HepG2 (cell line): ENCODE measurements around the gene GREM1. TPM values are rescaled to one million over a fixed set of nuclear protein-coding genes. Genes with fewer than 3 reads are reported as not detected.
A peak's percentile ranks its signal among the peaks of the same experiment; 100 is the strongest.

ENCODE experiments used
- ATAC-seq: fragments of 200-7000 bp; cut with Tn5 transposase; 3 replicates; pipeline ENCODE4 v1.9.1; 2020; ENCODE audit warnings: mild to moderate bottlenecking, moderate library complexity
- BruUV-seq: library from RNA; stranded (reverse); fragments of 400-500 nt; replicated peaks from 2 replicates; lab custom pipeline; 2021; lab: Mats Ljungman, UMichigan
- CTCF ChIA-PET: fragments of 300-600 bp; formaldehyde crosslinking; extraction: SDS; loops from one replicate; lab custom pipeline; 2021; ENCODE audit warnings: low total read pairs, inconsistent platforms, low intra/inter-chr PET ratio; lab: Yijun Ruan, JAX
- POLR2A ChIA-PET: fragments of 350-600 bp; sonication (Branson Sonifier 250); formaldehyde crosslinking; loops from one replicate; lab custom pipeline; 2020; ENCODE audit warnings: antibody characterized with exemption, inconsistent platforms; lab: Yijun Ruan, JAX
- DNase-seq: peaks from one replicate; pipeline ENCODE4 v3.0.0-alpha.2; 2015; ENCODE audit warnings: low spot score
- FAIRE-seq: peaks from 3 replicates; lab custom pipeline; 2011; peaks lifted over from hg19 to GRCh38; lab: Jason Lieb, UNC
- H2AFZ ChIP-seq: one replicate; pipeline ENCODE4 v1.6.1; 2011; ENCODE audit warnings: low read length, inconsistent platforms
- H3K27ac ChIP-seq: fragments of 300-600 bp; 3 replicates; pipeline ENCODE4 v1.8.0; 2011; ENCODE audit warnings: mixed run types, mild to moderate bottlenecking, mixed read lengths, low read length, inconsistent platforms; ENCODE audit not compliant: insufficient read depth; ENCODE audit errors: extremely low read length
- H3K27me3 ChIP-seq, 2 experiments: fragments of 200-600 bp in 1 of 2; 2 replicates in 1 of 2; 3 replicates in 1 of 2; pipeline versions ENCODE4 v1.6.0 to v1.8.0; 2011; ENCODE audit warnings: low read length in 2 of 2, mild to moderate bottlenecking in 2 of 2, moderate library complexity in 2 of 2, inconsistent platforms in 1 of 2; ENCODE audit not compliant: insufficient read depth in 2 of 2, control insufficient read depth in 1 of 2
- H3K36me3 ChIP-seq, 2 experiments: fragments of 200-600 bp in 1 of 2; replicated peaks in 1 of 2; 2 replicates in 1 of 2; 3 replicates in 1 of 2; pipeline versions ENCODE4 v1.5.1 to v1.8.0; 2011; ENCODE audit warnings: low read length in 2 of 2, inconsistent platforms in 1 of 2; ENCODE audit not compliant: insufficient read depth in 2 of 2, control insufficient read depth in 1 of 2
- H3K4me1 ChIP-seq: 2 replicates; pipeline ENCODE4 v1.5.1; 2012; ENCODE audit warnings: low read length, inconsistent platforms; ENCODE audit not compliant: insufficient read depth
- H3K4me2 ChIP-seq: 2 replicates; pipeline ENCODE4 v1.6.0; 2011; ENCODE audit warnings: low read depth, low read length, inconsistent platforms
- H3K4me3 ChIP-seq, 3 experiments: fragments of 200-600 bp in 1 of 3; sonication (generic), shearing (Covaris generic) in 1 of 3; replicated peaks in 1 of 3; 2 replicates each; pipeline ENCODE4 v1.5.1; 2011 to 2016; ENCODE audit warnings: low read length in 3 of 3, inconsistent platforms in 2 of 3, low read depth in 2 of 3, mild to moderate bottlenecking in 2 of 3, control low read depth in 1 of 3, mixed read lengths in 1 of 3; ENCODE audit not compliant: insufficient read depth in 1 of 3
- H3K79me2 ChIP-seq: one replicate; pipeline ENCODE4 v1.6.1; 2011; ENCODE audit warnings: low read length, inconsistent platforms; ENCODE audit not compliant: insufficient read depth
- H3K9ac ChIP-seq: 2 replicates; pipeline ENCODE4 v1.6.0; 2011; ENCODE audit warnings: mild to moderate bottlenecking, low read depth, low read length, inconsistent platforms; ENCODE audit not compliant: insufficient read depth
- H3K9me3 ChIP-seq: 2 replicates; pipeline ENCODE4 v1.5.1; 2012; ENCODE audit warnings: mild to moderate bottlenecking, low read length
- H4K20me1 ChIP-seq: 2 replicates; pipeline ENCODE4 v1.6.0; 2011; ENCODE audit warnings: inconsistent platforms, mild to moderate bottlenecking, low read length, moderate library complexity; ENCODE audit not compliant: insufficient read depth
- BORCS8-MEF2B ChIP-seq: sonication (generic); formaldehyde crosslinking; IDR thresholded peaks from 2 replicates; pipeline ENCODE4 v1.8.0; 2022; ENCODE audit warnings: mild to moderate bottlenecking, missing genetic modification reagents
- CBX2 ChIP-seq, 2 experiments: fragments of 200-600 bp in 1 of 2; sonication (generic); formaldehyde crosslinking in 1 of 2; IDR thresholded peaks; 2 replicates each; pipeline versions ENCODE4 v1.7.0 to v1.8.1; 2018 to 2022; ENCODE audit warnings: low read depth in 2 of 2, low read length in 1 of 2, mild to moderate bottlenecking in 1 of 2, missing genetic modification reagents in 1 of 2
- HDAC2 ChIP-seq: sonication (generic); formaldehyde crosslinking; IDR thresholded peaks from 2 replicates; pipeline ENCODE4 v1.4.0; 2020; ENCODE audit warnings: missing genetic modification reagents
- MBNL3 ChIP-seq: fragments of 250-450 bp; sonication (Bioruptor Pico); conservative IDR thresholded peaks from 2 replicates; pipeline ENCODE4 v1.8.0; 2022; ENCODE audit warnings: mild to moderate bottlenecking, inconsistent platforms
- NPAS2 ChIP-seq: sonication (generic); formaldehyde crosslinking; IDR thresholded peaks from 2 replicates; pipeline ENCODE4 v1.8.0; 2022; ENCODE audit warnings: mild to moderate bottlenecking, missing genetic modification reagents, borderline replicate concordance
- PAF1 ChIP-seq: IDR thresholded peaks from 2 replicates; pipeline ENCODE4 v1.6.1; 2016; ENCODE audit warnings: missing genetic modification reagents, missing compliant biosample characterization
- POGK ChIP-seq: sonication (generic); formaldehyde crosslinking; conservative IDR thresholded peaks from 2 replicates; pipeline ENCODE4 v1.8.0; 2022; ENCODE audit warnings: mild to moderate bottlenecking, moderate library complexity, missing genetic modification reagents
- RNF2 ChIP-seq: fragments of 450-650 bp; conservative IDR thresholded peaks from 2 replicates; pipeline ENCODE4 v1.6.1; 2016; ENCODE audit warnings: low read depth
- SMARCC2 ChIP-seq: fragments of 450-650 bp; IDR thresholded peaks from 2 replicates; pipeline ENCODE4 v1.6.1; 2017; ENCODE audit warnings: antibody characterized with exemption, mild to moderate bottlenecking
- ZFP36 ChIP-seq: fragments of 150-350 bp; IDR thresholded peaks from 2 replicates; pipeline ENCODE4 v1.6.1; 2018; ENCODE audit warnings: borderline replicate concordance, low read length, low read depth; ENCODE audit not compliant: partially characterized antibody
- WGBS: methylation state at CpG from one replicate; pipeline ENCODE4 v1.1.6; 2017; ENCODE audit warnings: low lambda C conversion rate; 5-methylcytosine and 5-hydroxymethylcytosine counted together
- in situ Hi-C: cut with HindIII; loops from 2 replicates; pipeline ENCODE4 v1.10.0; 2017; ENCODE audit warnings: low pct_unique_long_range_greater_than_20kb; ENCODE audit not compliant: extremely low pct_ligation_motif_present
- intact Hi-C: fragments of 100-400 bp; cut with micrococcal nuclease; formaldehyde crosslinking; loops from one replicate; pipeline ENCODE4 v1.10.0; 2022; ENCODE audit not compliant: unreplicated experiment
- polyA plus RNA-seq, 8 experiments: library from polyadenylated mRNA; depleted of rRNA in 3 of 8; stranded (reverse) in 7 of 8; unstranded in 1 of 8; fragments of >200 nt; fragmentation: Illumina TruSeq in 4 of 8; extraction: Trizol in 4 of 8; gene quantifications; 2 replicates each; pipeline versions ENCODE4 v1.2.1 to v1.2.3, GENCODE V29; 2011 to 2016; ENCODE audit warnings: low read depth in 4 of 8, missing spikeins in 1 of 8, mixed read lengths in 1 of 8; ENCODE audit not compliant: insufficient read depth in 1 of 8
- total RNA-seq, 5 experiments: library from RNA; depleted of rRNA; stranded (reverse); fragments of >200 nt; fragmentation: Illumina TruSeq; extraction: Trizol; gene quantifications; 2 replicates each; pipeline ENCODE4 v1.2.3, GENCODE V29; 2016; ENCODE audit warnings: low read depth in 1 of 5
- TF ChIP-seq, protein P1 (sequence below): IDR thresholded peaks from 2 replicates; pipeline ENCODE4 v1.6.1; 2016; ENCODE audit warnings: missing biosample characterization, missing genetic modification reagents, low read depth
- TF ChIP-seq, protein P2 (sequence below): sonication (generic); formaldehyde crosslinking; IDR thresholded peaks from 2 replicates; pipeline ENCODE4 v1.4.0; 2020; ENCODE audit warnings: missing genetic modification reagents

The GREM1 gene
- total and polyA plus RNA-seq, 2 of the 13 experiments (the other 11 are each of a cell fraction or from before 2014, with no cell fraction given), result 0.02 to 0.08 TPM

- TF ChIP-seq, protein P1, sequence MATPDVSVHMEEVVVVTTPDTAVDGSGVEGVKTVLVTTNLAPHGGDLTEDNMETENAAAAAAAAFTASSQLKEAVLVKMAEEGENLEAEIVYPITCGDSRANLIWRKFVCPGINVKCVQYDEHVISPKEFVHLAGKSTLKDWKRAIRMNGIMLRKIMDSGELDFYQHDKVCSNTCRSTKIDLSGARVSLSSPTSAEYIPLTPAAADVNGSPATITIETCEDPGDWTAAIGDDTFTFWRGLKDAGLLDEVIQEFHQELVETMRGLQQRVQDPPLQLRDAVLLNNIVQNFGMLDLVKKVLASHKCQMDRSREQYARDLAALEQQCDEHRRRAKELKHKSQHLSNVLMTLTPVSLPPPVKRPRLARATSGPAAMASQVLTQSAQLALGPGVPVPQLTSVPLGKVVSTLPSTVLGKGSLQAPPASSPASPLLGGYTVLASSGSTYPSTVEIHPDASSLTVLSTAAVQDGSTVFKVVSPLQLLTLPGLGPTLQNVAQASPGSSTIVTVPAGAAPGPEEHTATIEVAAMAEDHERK (CRISPR knock-in tag), result no peak
- TF ChIP-seq, protein P2, sequence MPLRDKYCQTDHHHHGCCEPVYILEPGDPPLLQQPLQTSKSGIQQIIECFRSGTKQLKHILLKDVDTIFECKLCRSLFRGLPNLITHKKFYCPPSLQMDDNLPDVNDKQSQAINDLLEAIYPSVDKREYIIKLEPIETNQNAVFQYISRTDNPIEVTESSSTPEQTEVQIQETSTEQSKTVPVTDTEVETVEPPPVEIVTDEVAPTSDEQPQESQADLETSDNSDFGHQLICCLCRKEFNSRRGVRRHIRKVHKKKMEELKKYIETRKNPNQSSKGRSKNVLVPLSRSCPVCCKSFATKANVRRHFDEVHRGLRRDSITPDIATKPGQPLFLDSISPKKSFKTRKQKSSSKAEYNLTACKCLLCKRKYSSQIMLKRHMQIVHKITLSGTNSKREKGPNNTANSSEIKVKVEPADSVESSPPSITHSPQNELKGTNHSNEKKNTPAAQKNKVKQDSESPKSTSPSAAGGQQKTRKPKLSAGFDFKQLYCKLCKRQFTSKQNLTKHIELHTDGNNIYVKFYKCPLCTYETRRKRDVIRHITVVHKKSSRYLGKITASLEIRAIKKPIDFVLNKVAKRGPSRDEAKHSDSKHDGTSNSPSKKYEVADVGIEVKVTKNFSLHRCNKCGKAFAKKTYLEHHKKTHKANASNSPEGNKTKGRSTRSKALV (CRISPR knock-in tag), result no peak
- no peak for TF ChIP-seq PAF1 (CRISPR knock-in tag)
These were observed 13.2 kb downstream of the GREM1 start (continued) for GRCh38 chr15:32730677-32731654.

DNA sequence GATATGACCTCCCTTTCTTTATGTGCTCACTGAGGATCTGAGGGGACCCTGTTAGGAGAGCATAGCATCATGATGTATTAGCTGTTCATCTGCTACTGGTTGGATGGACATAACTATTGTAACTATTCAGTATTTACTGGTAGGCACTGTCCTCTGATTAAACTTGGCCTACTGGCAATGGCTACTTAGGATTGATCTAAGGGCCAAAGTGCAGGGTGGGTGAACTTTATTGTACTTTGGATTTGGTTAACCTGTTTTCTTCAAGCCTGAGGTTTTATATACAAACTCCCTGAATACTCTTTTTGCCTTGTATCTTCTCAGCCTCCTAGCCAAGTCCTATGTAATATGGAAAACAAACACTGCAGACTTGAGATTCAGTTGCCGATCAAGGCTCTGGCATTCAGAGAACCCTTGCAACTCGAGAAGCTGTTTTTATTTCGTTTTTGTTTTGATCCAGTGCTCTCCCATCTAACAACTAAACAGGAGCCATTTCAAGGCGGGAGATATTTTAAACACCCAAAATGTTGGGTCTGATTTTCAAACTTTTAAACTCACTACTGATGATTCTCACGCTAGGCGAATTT is 14.9 kb downstream of the GREM1 start:
- H3K9ac ChIP-seq, result no peak overlapping the region
- 0 out of 2 replicates have a peak, but pooled peaks cover 6% of the 10 kb centered on the region for H3K4me1 ChIP-seq
- in situ Hi-C loops (no loop called here), intact Hi-C loops (no loop called here)
- ATAC-seq (no peak), FAIRE-seq (no peak), DNase-seq (no peak)
- H3K27me3 ChIP-seq, result no peaks in the 10 kb centered on the region; a peak in 1 of 5 replicates
- CTCF ChIA-PET, result no interaction called here
- no TSS peak for BruUV-seq
- H3K4me2 ChIP-seq, result no peak overlapping the region
- POLR2A ChIA-PET, result no interaction called here
- no peaks in the 10 kb centered on the region for H3K36me3 ChIP-seq
- no peaks in the 10 kb centered on the region for H4K20me1 ChIP-seq
- H3K27ac ChIP-seq, result no peak overlapping the region
- no peaks in the 10 kb centered on the region for H3K79me2 ChIP-seq
- no peak overlapping the region for H3K4me3 ChIP-seq
- WGBS, result 41% methylated on average over 6 of the region's 6 CpGs
- TF ChIP-seq BORCS8-MEF2B (CRISPR knock-in tag) (no peak), HDAC2 (CRISPR knock-in tag) (no peak), ZFP36 (peak; percentile 87), NPAS2 (CRISPR knock-in tag) (no peak), SMARCC2 (no peak), MBNL3 (CRISPR knock-in tag) (no peak), POGK (CRISPR knock-in tag) (no peak), RNF2 (peak; percentile 87), CBX2 (IDR thresholded peaks at IDR 0.05; ENCODE audit: low read depth, low read length) (peak; percentile 77; the same call in 1 of the 2 replicates), CBX2 (CRISPR knock-in tag; IDR thresholded peaks at IDR 0.05; ENCODE audit: low read depth) (no peak)
- TF ChIP-seq, all 625 proteins: peak for 3
- no peak overlapping the region for H2AFZ ChIP-seq
- no peaks in the 10 kb centered on the region for H3K9me3 ChIP-seq
